Muscle layer of colon (tissue), 2 donors: ENCODE results near the gene PADI4.

Experiments
- H3K27ac ChIP-seq: one replicate; pipeline ENCODE4 v1.7.0; 2013; ENCODE audit warnings: low read depth, mild to moderate bottlenecking, low read length, moderate library complexity
- H3K27me3 ChIP-seq, 2 donors: one replicate each; pipeline ENCODE4 v1.7.0; 2013; ENCODE audit warnings: low read length in 2 of 2, mild to moderate bottlenecking in 2 of 2; ENCODE audit not compliant: insufficient read depth in 2 of 2, control insufficient read depth in 1 of 2
- H3K36me3 ChIP-seq: one replicate; pipeline ENCODE4 v1.7.0; 2013; ENCODE audit warnings: mild to moderate bottlenecking, low read length; ENCODE audit not compliant: insufficient read depth
- H3K4me1 ChIP-seq: one replicate; pipeline ENCODE4 v1.7.0; 2013; ENCODE audit warnings: mild to moderate bottlenecking, low read length; ENCODE audit not compliant: insufficient read depth
- H3K4me3 ChIP-seq, 2 donors: one replicate each; pipeline ENCODE4 v1.7.0; 2013; ENCODE audit warnings: low read length in 2 of 2, low read depth in 1 of 2, mild to moderate bottlenecking in 1 of 2, moderate library complexity in 1 of 2
- H3K9ac ChIP-seq: one replicate; pipeline ENCODE4 v1.7.0; 2013; ENCODE audit warnings: low read length
- H3K9me3 ChIP-seq: one replicate; pipeline ENCODE4 v1.7.0; 2013; ENCODE audit warnings: mild to moderate bottlenecking, low read length
- donor health status: abdominal sarcoma.
- donor health status: Adenocarcinoma of cecum.

Gene PADI4

DNA sequence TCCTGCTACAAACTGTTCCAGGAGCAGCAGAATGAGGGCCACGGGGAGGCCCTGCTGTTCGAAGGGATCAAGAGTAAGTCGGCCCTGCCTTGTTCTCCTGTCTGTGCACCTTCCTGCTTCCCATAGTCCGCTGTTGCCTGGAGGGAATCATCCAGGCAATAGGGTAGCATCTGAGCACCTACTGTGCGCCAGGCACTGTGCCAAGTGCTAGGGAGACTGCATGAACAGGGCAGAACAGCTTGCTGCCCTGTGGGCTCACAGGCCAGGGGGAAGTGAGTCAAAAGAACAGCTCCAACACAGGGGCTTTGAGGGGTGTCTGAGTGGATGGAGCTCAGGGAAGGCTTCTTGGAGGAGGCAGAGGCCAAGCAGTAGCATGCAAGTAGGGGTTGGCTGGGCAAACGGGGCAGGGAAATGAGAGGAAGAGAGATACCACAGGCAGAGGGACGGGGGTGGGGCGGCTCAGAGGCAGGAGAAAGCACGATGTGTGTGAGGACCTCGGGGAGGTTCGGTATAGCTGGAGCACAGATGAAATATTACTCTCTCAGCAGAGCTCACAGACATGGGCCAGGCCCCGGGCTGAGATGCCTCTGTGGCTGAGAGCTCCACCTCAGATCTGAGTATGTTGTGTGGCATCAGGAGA lies 48.5 kb downstream of the PADI4 start:
- peaks cover 0 to 3% of the 10 kb centered on the region in 2 donors for H3K27me3 ChIP-seq
- H3K9ac ChIP-seq: no peak overlapping the region
- no peaks in the 10 kb centered on the region for H3K9me3 ChIP-seq
- H3K4me1 ChIP-seq: no peaks in the 10 kb centered on the region
- no peaks in the 10 kb centered on the region for H3K36me3 ChIP-seq
- no peak overlapping the region for H3K4me3 ChIP-seq
- H3K27ac ChIP-seq: no peak overlapping the region

DNA sequence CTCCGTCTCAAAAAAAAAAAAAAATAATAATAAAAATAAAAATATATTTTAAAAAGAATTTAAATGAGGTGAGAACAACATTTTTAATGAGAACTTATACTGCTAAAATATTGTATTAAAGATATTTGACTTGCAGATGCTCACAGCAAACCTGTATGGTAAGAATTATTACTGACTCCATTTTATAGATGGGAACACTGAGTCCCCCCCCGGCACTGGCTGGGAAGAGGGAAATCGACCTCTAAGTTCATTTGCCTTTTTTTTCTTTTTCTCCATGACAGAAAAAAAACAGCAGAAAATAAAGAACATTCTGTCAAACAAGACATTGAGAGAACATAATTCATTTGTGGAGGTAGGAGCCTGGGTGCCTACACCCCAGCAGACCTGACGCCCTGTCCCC lies 50.6 kb downstream of the PADI4 start:
- no peaks in the 10 kb centered on the region for H3K36me3 ChIP-seq
- H3K27me3 ChIP-seq: peaks cover 0 to 8% of the 10 kb centered on the region in 2 donors
- H3K27ac ChIP-seq: no peak overlapping the region
- no peak overlapping the region for H3K4me3 ChIP-seq
- no peaks in the 10 kb centered on the region for H3K4me1 ChIP-seq
- no peak overlapping the region for H3K9ac ChIP-seq
- no peaks in the 10 kb centered on the region for H3K9me3 ChIP-seq

DNA sequence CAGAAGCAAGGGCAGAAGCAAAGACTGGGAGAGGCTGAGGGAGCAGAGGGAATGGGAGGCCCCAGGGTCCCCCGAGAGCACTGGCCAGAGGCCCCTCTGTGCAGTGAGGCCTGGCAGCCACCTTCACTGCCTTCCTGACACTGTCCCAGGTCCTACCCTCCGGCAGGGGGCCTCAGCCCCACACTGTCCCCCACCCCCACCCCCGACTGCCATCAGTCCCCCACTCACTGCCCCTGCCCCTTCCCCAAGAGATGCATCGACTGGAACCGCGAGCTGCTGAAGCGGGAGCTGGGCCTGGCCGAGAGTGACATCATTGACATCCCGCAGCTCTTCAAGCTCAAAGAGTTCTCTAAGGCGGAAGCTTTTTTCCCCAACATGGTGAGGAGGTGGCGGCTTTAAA lies 51.0 kb downstream of the PADI4 start:
- H3K9ac ChIP-seq: no peak overlapping the region
- H3K4me1 ChIP-seq: no peaks in the 10 kb centered on the region
- H3K27ac ChIP-seq: no peak overlapping the region
- no peaks in the 10 kb centered on the region for H3K36me3 ChIP-seq
- H3K4me3 ChIP-seq: no peak overlapping the region
- peaks cover 0 to 12% of the 10 kb centered on the region in 2 donors for H3K27me3 ChIP-seq
- no peaks in the 10 kb centered on the region for H3K9me3 ChIP-seq

DNA sequence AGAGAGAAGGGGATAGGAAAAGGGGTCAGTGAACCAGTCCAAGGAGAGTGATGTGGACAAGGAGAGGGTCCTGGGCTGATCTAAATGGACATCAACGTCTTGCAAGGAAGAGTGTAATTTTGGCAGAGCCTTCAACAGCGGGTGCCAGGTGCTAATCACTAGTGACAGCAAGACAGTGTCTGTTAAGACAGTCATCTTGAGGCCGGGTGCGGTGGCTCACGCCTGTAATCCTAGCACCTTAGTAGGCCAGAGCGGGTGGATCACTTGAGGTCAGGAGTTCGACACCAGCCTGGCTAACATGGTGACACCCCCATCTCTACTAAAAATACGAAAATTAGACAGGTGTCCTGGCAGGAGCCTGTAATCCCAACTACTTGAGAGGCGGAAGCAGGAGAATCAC lies 51.8 kb downstream of the PADI4 start:
- H3K4me1 ChIP-seq: no peaks in the 10 kb centered on the region
- no peak overlapping the region for H3K27ac ChIP-seq
- no peak overlapping the region for H3K4me3 ChIP-seq

DNA sequence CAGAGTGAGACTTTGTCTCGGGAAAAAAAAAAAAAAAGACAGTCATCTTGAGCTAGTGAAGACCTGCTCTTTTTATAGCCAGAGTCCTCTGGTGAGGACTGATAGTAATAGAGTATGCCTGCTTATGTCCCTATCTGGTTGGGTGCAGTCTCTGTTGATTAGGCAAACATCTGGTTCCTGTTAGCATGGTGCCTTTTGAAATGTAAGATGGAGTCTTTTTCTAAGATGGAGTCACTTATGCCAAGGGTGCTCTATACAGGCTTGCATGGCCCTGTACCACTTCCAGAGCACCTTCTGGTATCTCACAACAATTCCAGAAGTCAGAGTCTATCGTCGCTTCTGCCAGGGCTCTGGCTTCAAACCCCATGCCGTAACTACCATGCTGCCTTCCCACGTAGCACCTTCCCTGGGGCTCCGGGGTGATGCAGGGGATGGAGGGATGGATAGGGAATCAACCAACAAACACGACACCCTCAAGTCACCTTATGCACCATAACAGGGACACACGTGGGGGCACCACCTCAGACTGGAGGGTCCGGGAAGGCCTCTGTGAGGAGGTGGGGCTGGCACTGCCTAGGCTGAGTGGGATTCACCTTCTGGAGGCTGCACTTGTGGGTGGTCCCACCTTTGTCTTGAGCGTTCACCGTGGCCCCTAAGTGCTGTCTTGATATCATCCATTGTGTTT lies 52.4 kb downstream of the PADI4 start:
- no peak overlapping the region for H3K4me3 ChIP-seq
- H3K9me3 ChIP-seq: no peaks in the 10 kb centered on the region
- H3K27ac ChIP-seq: no peak overlapping the region
- H3K4me1 ChIP-seq: no peaks in the 10 kb centered on the region
- H3K9ac ChIP-seq: no peak overlapping the region
- no peaks in the 10 kb centered on the region for H3K36me3 ChIP-seq
- H3K27me3 ChIP-seq: peaks cover 0 to 18% of the 10 kb centered on the region in 2 donors

More for the DNA sequence above, 51.8 kb downstream of the PADI4 start:
- Histone ChIP-seq H3K36me3 (no peaks in the 10 kb centered on the region), H3K9ac (no peak overlapping the region), H3K9me3 (no peaks in the 10 kb centered on the region), H3K27me3 (peaks cover 0 to 18% of the 10 kb centered on the region in 2 donors)

DNA sequence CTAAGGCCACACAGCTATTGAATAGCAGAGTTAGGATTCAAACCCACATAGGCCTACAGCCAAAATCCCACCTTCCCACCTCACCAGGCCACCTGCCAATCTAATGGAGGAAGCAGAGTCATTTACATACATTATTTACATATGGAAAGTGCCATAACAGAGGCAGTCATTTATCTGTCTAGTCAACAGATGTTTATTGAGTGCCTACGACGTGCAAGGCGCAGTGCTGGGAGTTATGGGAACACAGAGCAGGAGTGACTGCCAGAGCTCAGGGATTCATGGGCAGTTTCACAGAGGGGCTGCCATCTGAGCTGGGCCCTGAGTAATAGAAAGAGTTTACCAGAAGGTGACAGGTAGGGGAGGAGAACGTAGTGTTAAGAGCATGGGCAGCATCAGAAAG lies 53.7 kb downstream of the PADI4 start:
- Histone ChIP-seq H3K9me3 (no peaks in the 10 kb centered on the region), H3K36me3 (no peaks in the 10 kb centered on the region), H3K27me3 (peaks cover 0 to 21% of the 10 kb centered on the region in 2 donors), H3K4me3 (no peak overlapping the region), H3K4me1 (no peaks in the 10 kb centered on the region), H3K9ac (no peak overlapping the region), H3K27ac (no peak overlapping the region)

DNA sequence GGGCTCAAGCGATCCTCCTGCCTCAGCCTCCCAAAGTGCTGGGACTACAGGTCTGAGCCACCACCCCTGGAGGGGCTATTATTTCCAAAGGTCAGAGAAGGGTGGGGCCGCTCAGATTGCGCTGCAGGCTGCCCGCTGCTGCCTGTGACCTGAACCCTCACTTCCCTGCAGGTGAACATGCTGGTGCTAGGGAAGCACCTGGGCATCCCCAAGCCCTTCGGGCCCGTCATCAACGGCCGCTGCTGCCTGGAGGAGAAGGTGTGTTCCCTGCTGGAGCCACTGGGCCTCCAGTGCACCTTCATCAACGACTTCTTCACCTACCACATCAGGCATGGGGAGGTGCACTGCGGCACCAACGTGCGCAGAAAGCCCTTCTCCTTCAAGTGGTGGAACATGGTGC lies 55.4 kb downstream of the PADI4 start:
- Histone ChIP-seq H3K27me3 (peaks cover 0 to 26% of the 10 kb centered on the region in 2 donors), H3K9ac (no peak overlapping the region), H3K9me3 (no peaks in the 10 kb centered on the region), H3K4me1 (no peaks in the 10 kb centered on the region), H3K4me3 (no peak overlapping the region), H3K36me3 (no peaks in the 10 kb centered on the region), H3K27ac (no peak overlapping the region)

DNA sequence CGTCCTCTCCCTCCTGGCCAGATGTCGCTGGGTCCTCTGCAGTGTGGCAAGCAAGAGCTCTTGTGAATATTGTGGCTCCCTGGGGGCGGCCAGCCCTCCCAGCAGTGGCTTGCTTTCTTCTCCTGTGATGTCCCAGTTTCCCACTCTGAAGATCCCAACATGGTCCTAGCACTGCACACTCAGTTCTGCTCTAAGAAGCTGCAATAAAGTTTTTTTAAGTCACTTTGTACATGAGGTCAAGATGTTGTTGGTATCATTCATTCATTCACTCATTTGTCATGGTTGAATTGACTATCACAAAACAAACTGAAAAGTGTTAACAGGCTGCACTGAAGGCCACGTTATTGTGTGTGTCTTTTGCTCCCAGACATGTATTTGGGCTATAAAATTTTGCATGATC lies 55.8 kb downstream of the PADI4 start:
- no peak overlapping the region for H3K9ac ChIP-seq
- no peak overlapping the region for H3K27ac ChIP-seq
- H3K4me1 ChIP-seq: no peaks in the 10 kb centered on the region
- no peak overlapping the region for H3K4me3 ChIP-seq
- no peaks in the 10 kb centered on the region for H3K36me3 ChIP-seq
- H3K27me3 ChIP-seq: peaks cover 0 to 26% of the 10 kb centered on the region in 2 donors
- no peaks in the 10 kb centered on the region for H3K9me3 ChIP-seq

DNA sequence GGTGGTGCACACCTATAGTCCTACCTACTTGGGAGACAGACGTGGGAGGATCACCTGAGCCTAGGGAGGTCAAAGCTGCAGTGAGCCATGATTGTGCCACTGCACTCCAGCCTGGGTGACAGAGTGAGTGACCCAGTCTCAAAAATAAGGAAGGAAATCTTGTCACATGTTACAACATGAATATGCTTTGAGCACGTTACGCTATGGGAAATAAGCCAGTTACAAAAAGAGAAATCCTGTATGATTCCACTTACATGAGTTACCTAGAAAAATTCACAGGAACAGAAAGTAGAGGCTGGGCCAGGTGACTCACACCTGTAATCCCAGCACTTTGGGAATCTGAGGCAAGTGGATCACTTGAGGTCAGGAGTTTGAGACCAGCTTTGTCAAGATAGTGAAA lies 57.3 kb downstream of the PADI4 start:
- H3K9ac ChIP-seq: no peak overlapping the region
- peaks cover 0 to 26% of the 10 kb centered on the region in 2 donors for H3K27me3 ChIP-seq
- H3K9me3 ChIP-seq: no peaks in the 10 kb centered on the region
- no peak overlapping the region for H3K27ac ChIP-seq
- no peak overlapping the region for H3K4me3 ChIP-seq
- no peaks in the 10 kb centered on the region for H3K4me1 ChIP-seq
- no peaks in the 10 kb centered on the region for H3K36me3 ChIP-seq

DNA sequence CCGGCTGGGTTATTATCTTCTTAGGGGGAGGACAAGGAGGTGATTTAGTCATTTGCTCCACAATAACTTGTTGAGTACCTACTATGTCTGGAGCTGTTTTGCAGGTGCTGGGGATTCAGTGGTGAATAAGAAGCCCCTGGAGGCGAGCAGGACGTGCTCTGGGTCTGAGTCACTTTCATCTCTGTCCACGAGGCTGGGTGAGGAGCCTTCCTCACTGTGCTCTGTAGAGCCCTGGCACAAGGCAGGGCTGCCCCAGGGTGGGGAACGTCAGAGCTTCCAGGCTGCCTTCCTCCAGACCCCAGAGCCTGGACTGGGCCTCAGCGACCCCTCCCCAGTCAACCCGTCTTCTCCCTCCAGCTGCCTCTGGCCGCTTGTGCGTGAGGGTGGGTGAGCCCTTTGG lies 61.5 kb downstream of the PADI4 start:
- Histone ChIP-seq H3K27me3 (peaks cover 0 to 9% of the 10 kb centered on the region in 2 donors), H3K4me1 (no peaks in the 10 kb centered on the region), H3K27ac (no peak overlapping the region), H3K9ac (no peak overlapping the region), H3K4me3 (no peak overlapping the region), H3K36me3 (no peaks in the 10 kb centered on the region), H3K9me3 (no peaks in the 10 kb centered on the region)

DNA sequence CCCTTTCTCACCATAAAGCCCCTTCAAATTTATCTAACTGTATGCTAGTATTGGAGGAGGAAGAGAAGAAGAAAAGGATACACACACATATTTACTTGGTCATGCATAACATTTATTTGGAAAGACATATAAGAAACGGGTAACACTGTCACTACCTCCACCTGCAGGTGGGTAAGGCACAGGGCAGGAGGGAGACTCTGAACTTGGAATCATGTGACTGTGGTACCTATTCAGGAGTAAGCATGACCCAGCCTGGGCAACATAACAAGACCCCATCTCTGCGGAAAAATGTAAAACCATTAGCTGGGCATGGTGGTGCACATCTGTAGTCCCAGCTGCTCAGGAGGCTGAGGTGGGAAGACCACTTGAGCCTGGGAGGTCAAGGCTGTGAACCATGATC lies 62.6 kb downstream of the PADI4 start:
- no peak overlapping the region for H3K4me3 ChIP-seq
- no peak overlapping the region for H3K27ac ChIP-seq
- no peaks in the 10 kb centered on the region for H3K36me3 ChIP-seq
- H3K9ac ChIP-seq: no peak overlapping the region
- peaks cover 0 to 8% of the 10 kb centered on the region in 2 donors for H3K27me3 ChIP-seq
- H3K4me1 ChIP-seq: no peaks in the 10 kb centered on the region
- H3K9me3 ChIP-seq: no peaks in the 10 kb centered on the region

DNA sequence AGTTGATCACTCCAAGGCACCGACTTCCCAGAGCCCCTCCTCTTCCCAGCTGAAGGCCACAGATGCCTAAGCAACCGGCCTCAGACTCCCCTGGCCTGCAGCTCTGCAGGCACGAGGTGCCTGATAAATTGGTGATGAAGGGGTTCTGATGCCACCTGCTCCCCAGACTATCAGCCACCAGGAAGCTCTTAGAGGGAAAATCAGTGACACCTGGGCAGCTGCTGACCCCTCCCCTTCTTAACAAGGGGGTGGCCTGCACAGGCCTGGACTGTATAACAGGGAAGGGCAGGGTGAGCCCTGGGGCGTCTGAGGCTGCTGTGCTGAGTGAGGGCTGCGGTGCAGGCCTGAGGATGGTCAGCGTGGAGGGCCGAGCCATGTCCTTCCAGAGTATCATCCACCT lies 63.9 kb downstream of the PADI4 start, which contains the start of gene PADI6:
PADI6 (plus strand) TSS at position 301 of the 400 bp plus-strand sequence; CDS start at position 351, 50 bp downstream.
- Histone ChIP-seq H3K9ac (no peak within 1 kb of the TSS), H3K4me3 (no peak within 1 kb of the TSS), H3K27ac (no peak within 1 kb of the TSS), H3K9me3 (no peaks in the 10 kb centered on the region), H3K4me1 (no peaks in the 10 kb centered on the region), H3K27me3 (peaks cover 0 to 5% of the 10 kb centered on the region in 2 donors), H3K36me3 (no peaks in the 10 kb centered on the region)
